K562 (cell line): ENCODE results near the gene IMMP2L. TPM values are rescaled to one million over a fixed set of nuclear protein-coding genes. Genes with fewer than 3 reads are reported as not detected.

Experiments
- ATAC-seq: fragments of 200-7000 bp; cut with Tn5 transposase; 3 replicates; pipeline ENCODE4 v1.9.1; 2020; ENCODE audit warnings: moderate library complexity
- BruUV-seq: library from RNA; stranded (reverse); fragments of 400-500 nt; replicated peaks from 2 replicates; lab custom pipeline; 2021; lab: Mats Ljungman, UMichigan
- CTCF ChIA-PET: fragments of 300-600 bp; formaldehyde crosslinking; extraction: SDS; loops from one replicate; lab custom pipeline; 2021; ENCODE audit warnings: low intra/inter-chr PET ratio; lab: Yijun Ruan, JAX
- POLR2A ChIA-PET: fragments of 300-600, 350-650 bp; sonication (Branson Sonifier 250); formaldehyde crosslinking; extraction: SDS; loops from one replicate; lab custom pipeline; 2021; ENCODE audit warnings: antibody characterized with exemption, inconsistent platforms; lab: Yijun Ruan, JAX
- DNase-seq, 4 experiments: peaks; one replicate each; pipeline versions ENCODE4 v3.0.0 to v3.0.0-alpha.2; 2011 to 2018; ENCODE audit warnings: low spot score in 3 of 4, mixed read lengths in 3 of 4; ENCODE audit errors: extremely low read depth in 1 of 4
- FAIRE-seq: peaks from 2 replicates; lab custom pipeline; 2011; peaks lifted over from hg19 to GRCh38; lab: Jason Lieb, UNC
- H2AFZ ChIP-seq: 2 replicates; pipeline ENCODE4 v1.6.0; 2011; ENCODE audit warnings: low read depth, low read length, control low read depth, inconsistent platforms
- H3K27ac ChIP-seq: fragments of 200-600 bp; 3 replicates; pipeline ENCODE4 v1.8.0; 2011; ENCODE audit warnings: low read depth, mild to moderate bottlenecking, control low read depth, inconsistent platforms, low read length, moderate library complexity, mixed read lengths; ENCODE audit errors: extremely low read depth
- H3K27me3 ChIP-seq, 2 experiments: fragments of 300-600 bp in 1 of 2; 2 replicates in 1 of 2; 3 replicates in 1 of 2; pipeline versions ENCODE4 v1.6.0 to v1.8.0; 2011; ENCODE audit warnings: inconsistent platforms in 2 of 2, low read length in 2 of 2, mild to moderate bottlenecking in 1 of 2, mixed read lengths in 1 of 2, moderate library complexity in 1 of 2; ENCODE audit not compliant: control insufficient read depth in 2 of 2, insufficient read depth in 2 of 2
- H3K36me3 ChIP-seq: fragments of 300-600 bp; 3 replicates; pipeline ENCODE4 v1.8.0; 2011; ENCODE audit warnings: mild to moderate bottlenecking, low read length, inconsistent platforms; ENCODE audit not compliant: control insufficient read depth, insufficient read depth
- H3K4me1 ChIP-seq, 2 experiments: fragments of 200-600 bp in 1 of 2; replicated peaks in 1 of 2; 2 replicates in 1 of 2; 3 replicates in 1 of 2; pipeline versions ENCODE4 v1.5.1 to v1.8.0; 2011; ENCODE audit warnings: inconsistent platforms in 2 of 2, low read length in 2 of 2, mild to moderate bottlenecking in 1 of 2, mixed read lengths in 1 of 2, moderate library complexity in 1 of 2; ENCODE audit not compliant: control insufficient read depth in 2 of 2, insufficient read depth in 2 of 2
- H3K4me2 ChIP-seq: 2 replicates; pipeline ENCODE4 v1.6.1; 2011; ENCODE audit warnings: low read length, control low read depth, inconsistent platforms, mixed read lengths; ENCODE audit not compliant: insufficient read depth
- H3K4me3 ChIP-seq: fragments of 200-600 bp; sonication (generic), shearing (Covaris generic); 2 replicates; pipeline ENCODE4 v1.5.1; 2016; ENCODE audit warnings: control low read depth, inconsistent platforms
- H3K79me2 ChIP-seq: fragments of 200-600 bp; 3 replicates; pipeline ENCODE4 v1.8.0; 2011; ENCODE audit warnings: low read length, inconsistent platforms; ENCODE audit not compliant: control insufficient read depth, insufficient read depth
- H3K9ac ChIP-seq, 2 experiments: 2 replicates each; pipeline versions ENCODE4 v1.6.0 to v1.6.1; 2011; ENCODE audit warnings: low read depth in 2 of 2, low read length in 2 of 2, control low read depth in 1 of 2, inconsistent platforms in 1 of 2, mild to moderate bottlenecking in 1 of 2, mixed read lengths in 1 of 2; ENCODE audit not compliant: insufficient read depth in 1 of 2
- H3K9me1 ChIP-seq: one replicate; pipeline ENCODE4 v1.6.0; 2011; ENCODE audit warnings: inconsistent platforms, mild to moderate bottlenecking, low read length, moderate library complexity; ENCODE audit not compliant: control insufficient read depth, insufficient read depth
- H3K9me3 ChIP-seq: replicated peaks from 2 replicates; pipeline ENCODE4 v1.5.1; 2011; ENCODE audit warnings: low read depth, low read length, inconsistent platforms; ENCODE audit not compliant: control insufficient read depth, insufficient read depth
- H4K20me1 ChIP-seq: replicated peaks from 2 replicates; pipeline ENCODE4 v1.6.1; 2011; ENCODE audit warnings: low read length, inconsistent platforms, mixed read lengths; ENCODE audit not compliant: control insufficient read depth, insufficient read depth
- ESRRB ChIP-seq: fragments of 250-450 bp; sonication (Bioruptor Pico); IDR thresholded peaks from 2 replicates; pipeline ENCODE4 v1.5.0; 2020; ENCODE audit warnings: mild to moderate bottlenecking, moderate library complexity, borderline replicate concordance
- ILF3 ChIP-seq: fragments of 450-650 bp; IDR thresholded peaks from 2 replicates; pipeline ENCODE4 v1.6.1; 2018; ENCODE audit warnings: antibody characterized with exemption, mild to moderate bottlenecking, moderate library complexity, borderline replicate concordance
- NKRF ChIP-seq: fragments of 450-650 bp; IDR thresholded peaks from 2 replicates; pipeline ENCODE4 v1.6.1; 2016; ENCODE audit warnings: borderline replicate concordance
- PHB ChIP-seq: fragments of 250-450 bp; sonication (Bioruptor Pico); IDR thresholded peaks from 2 replicates; pipeline ENCODE4 v1.5.0; 2021
- RBM14 ChIP-seq: fragments of 200-400 bp; formaldehyde crosslinking; IDR thresholded peaks from 2 replicates; pipeline ENCODE4 v1.6.1; 2018; ENCODE audit warnings: low read depth, mild to moderate bottlenecking, low read length, moderate library complexity, borderline replicate concordance; ENCODE audit not compliant: insufficient read depth
- SIN3A ChIP-seq, 2 experiments: fragments of 150-350 bp in 1 of 2; IDR thresholded peaks; 2 replicates each; pipeline ENCODE4 v1.6.1; 2011 to 2016; ENCODE audit warnings: borderline replicate concordance in 2 of 2, low read depth in 2 of 2, low read length in 2 of 2, mild to moderate bottlenecking in 2 of 2, moderate library complexity in 2 of 2; ENCODE audit not compliant: control insufficient read depth in 1 of 2
- SNRNP70 ChIP-seq: fragments of 200-400 bp; formaldehyde crosslinking; optimal IDR thresholded peaks from 2 replicates; pipeline ENCODE3; 2017; ENCODE audit warnings: low read depth, low read length
- TGIF2 ChIP-seq: sonication (generic); formaldehyde crosslinking; IDR thresholded peaks from 2 replicates; pipeline ENCODE4 v1.8.1; 2022; ENCODE audit warnings: mild to moderate bottlenecking, missing genetic modification reagents, moderate library complexity
- ZC3H8 ChIP-seq: fragments of 450-650 bp; IDR thresholded peaks from 2 replicates; pipeline ENCODE4 v1.6.1; 2017
- ZNF165 ChIP-seq: fragments of 250-450 bp; sonication (Bioruptor Pico); IDR thresholded peaks from 2 replicates; pipeline ENCODE4 v1.4.0; 2020; ENCODE audit warnings: borderline replicate concordance
- ZNF655 ChIP-seq: fragments of 250-450 bp; sonication (Bioruptor Pico); IDR thresholded peaks from 2 replicates; pipeline ENCODE4 v1.5.0; 2021
- WGBS: fragments of 100-300 bp; shearing (Covaris generic); methylation state at CpG from one replicate; pipeline ENCODE4 v1.1.6; 2016; ENCODE audit warnings: low coverage, mixed read lengths; ENCODE audit not compliant: insufficient coverage; ENCODE audit errors: missing lambda C conversion rate; 5-methylcytosine and 5-hydroxymethylcytosine counted together
- in situ Hi-C: fragments of 300-500 bp; cut with MboI; formaldehyde crosslinking; loops from 4 replicates; pipeline ENCODE4 v1.15.0; 2018; ENCODE audit warnings: inconsistent platforms, mixed read lengths
- intact Hi-C: fragments of 100-400 bp; cut with micrococcal nuclease; formaldehyde crosslinking; loops from 2 replicates; pipeline ENCODE4 v1.14.2; 2022
- polyA plus RNA-seq, 8 experiments: library from polyadenylated mRNA; depleted of rRNA in 4 of 8; stranded (reverse) in 5 of 8; unstranded in 3 of 8; fragments of >200 nt; fragmentation: Nextera tagmentation in 2 of 8; fragmentation: Illumina TruSeq in 1 of 8; extraction: Ambion mirVana in 2 of 8; extraction: Trizol in 1 of 8; gene quantifications; 2 replicates each; pipeline versions ENCODE4 v1.2.1 to v1.2.3, GENCODE V29; 2011 to 2014; ENCODE audit warnings: inconsistent platforms in 1 of 8, missing spikeins in 1 of 8
- total RNA-seq, 7 experiments: library from RNA; depleted of rRNA in 6 of 7; stranded (reverse); fragments of >200 nt in 6 of 7; fragmentation: Illumina TruSeq in 2 of 7; extraction: Trizol in 2 of 7; gene quantifications; 2 replicates each; pipeline versions ENCODE4 v1.2.1 to v1.2.3, GENCODE V29; 2011 to 2021; ENCODE audit warnings: low replicate concordance in 1 of 7
- TF ChIP-seq, protein P1 (sequence below), 3 experiments: fragments of 200-800 bp in 1 of 3; sonication (Bioruptor generic) in 1 of 3; sonication (generic) in 1 of 3; formaldehyde crosslinking in 1 of 3; IDR thresholded peaks; 2 replicates each; pipeline versions ENCODE4 v1.6.1 to v1.8.0; 2016 to 2022; ENCODE audit warnings: mild to moderate bottlenecking in 2 of 3, missing compliant biosample characterization in 2 of 3, missing genetic modification characterization in 2 of 3, missing genetic modification reagents in 1 of 3

IMMP2L gene
- total and polyA plus RNA-seq, 9 of the 15 experiments (the other 6 are each of a cell fraction or from before 2014, with no cell fraction given) = 29.7 to 116 (median 53.0) TPM

GRCh38 chr7:110647266-110647665, 915.0 kb downstream of the IMMP2L start:
- ChIA-PET CTCF (no interaction called here), POLR2A (no interaction called here)
- no peaks in the 10 kb centered on the region for H3K79me2 ChIP-seq
- ATAC-seq = no peak
- no TSS peak for BruUV-seq
- no peak for FAIRE-seq
- 1% methylated on average over 4 of the region's 4 CpGs for WGBS
- TF ChIP-seq SNRNP70 (no peak), ESRRB (CRISPR knock-in tag) (no peak), ZC3H8 (no peak), RBM14 (no peak), PHB (CRISPR knock-in tag) (no peak), NKRF (no peak), TGIF2 (no peak), ZNF655 (CRISPR knock-in tag) (no peak), ILF3 (no peak), ZNF165 (CRISPR knock-in tag) (no peak), SIN3A (IDR thresholded peaks at IDR 0.05; ENCODE audit: borderline replicate concordance in 2 of 2, control insufficient read depth in 1 of 2, low read depth in 2 of 2, low read length in 2 of 2) (no peak)
- TF ChIP-seq, protein P1, sequence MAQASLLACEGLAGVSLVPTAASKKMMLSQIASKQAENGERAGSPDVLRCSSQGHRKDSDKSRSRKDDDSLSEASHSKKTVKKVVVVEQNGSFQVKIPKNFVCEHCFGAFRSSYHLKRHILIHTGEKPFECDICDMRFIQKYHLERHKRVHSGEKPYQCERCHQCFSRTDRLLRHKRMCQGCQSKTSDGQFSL (CRISPR knock-in tag; IDR thresholded peaks at IDR 0.05) = no peak
- TF ChIP-seq, protein P1 (tag; IDR thresholded peaks at IDR 0.05) = no peak
- no peak overlapping the region for H3K27ac ChIP-seq
- no peaks in the 10 kb centered on the region for H4K20me1 ChIP-seq
- H2AFZ ChIP-seq = no peak overlapping the region
- H3K36me3 ChIP-seq = no peaks in the 10 kb centered on the region
- no peaks in the 10 kb centered on the region for H3K27me3 ChIP-seq
- no peaks in the 10 kb centered on the region for H3K4me1 ChIP-seq
- H3K9me3 ChIP-seq = no peaks in the 10 kb centered on the region
- no peak for DNase-seq
- intact Hi-C loops (no loop called here), in situ Hi-C loops (no loop called here)
- no peak overlapping the region for H3K4me2 ChIP-seq
- no peaks in the 10 kb centered on the region for H3K9me1 ChIP-seq
- no peak overlapping the region for H3K4me3 ChIP-seq
- H3K9ac ChIP-seq = no peak overlapping the region
